HG03571 (cell line): ENCODE measurements around the gene SDSL.

ENCODE experiments used
- ATAC-seq: cut with Tn5 transposase; IDR thresholded peaks from one replicate; pipeline ENCODE4 v1.9.1; 2021; ENCODE audit not compliant: unreplicated experiment

The SDSL gene

GRCh38 chr12:113445544-113446171 is 23.5 kb downstream of the SDSL start:
- ATAC-seq = no peak

DNA sequence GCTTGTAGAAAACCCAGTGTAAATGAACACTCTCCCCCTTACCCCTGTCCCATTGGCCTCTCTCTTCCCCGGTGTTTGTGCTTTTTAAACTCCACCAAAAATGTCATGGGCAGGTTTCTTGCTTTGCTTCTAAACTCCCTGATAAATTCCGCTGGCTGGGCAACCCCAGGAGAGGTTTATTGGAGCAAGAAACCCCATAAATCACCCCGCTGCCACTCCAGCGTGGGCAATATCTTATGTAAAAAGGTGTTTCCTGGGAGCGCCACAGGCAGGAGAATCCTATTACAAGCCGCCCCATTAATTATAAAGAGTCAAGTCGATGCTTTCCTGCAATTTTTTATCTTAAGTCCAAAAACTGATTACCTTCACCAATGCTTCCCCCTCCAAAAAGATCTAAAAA is 26.7 kb downstream of the SDSL start:
- ATAC-seq = no peak

DNA sequence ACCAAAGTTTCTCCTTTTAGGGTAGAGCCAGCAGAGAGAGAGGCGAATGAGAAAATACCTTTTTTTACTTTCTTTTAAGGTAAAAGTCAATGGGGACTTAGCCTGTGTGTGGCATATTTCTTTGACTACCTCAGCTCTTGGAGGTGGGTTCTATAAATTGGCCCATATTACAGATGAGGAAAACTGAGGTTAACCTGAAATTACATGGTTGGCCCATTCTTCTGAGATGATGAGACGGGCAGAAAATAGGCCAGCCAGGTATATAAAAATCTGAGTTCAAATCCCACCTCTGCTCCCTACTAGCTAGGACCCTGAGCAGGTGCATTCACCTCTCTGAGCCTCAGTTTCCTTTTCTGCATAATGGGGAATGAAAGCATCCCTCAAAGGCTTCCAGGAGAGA is 27.1 kb downstream of the SDSL start:
- no peak for ATAC-seq

DNA sequence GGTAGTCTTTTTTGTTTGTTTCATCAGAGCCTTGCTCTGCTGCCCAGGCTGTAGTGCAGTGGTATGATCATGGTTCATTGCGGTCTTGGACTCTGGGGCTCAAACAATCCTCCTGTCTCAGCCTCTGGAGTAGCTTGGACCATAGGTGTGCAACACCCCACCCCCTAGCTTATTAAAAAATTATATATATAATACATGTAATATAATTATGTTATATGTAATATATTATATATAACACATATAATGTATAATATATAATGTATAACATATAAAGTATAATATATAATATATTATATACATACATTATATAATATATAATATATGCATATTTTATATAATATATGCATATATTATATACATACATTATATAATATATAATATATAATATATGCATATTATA is 27.7 kb downstream of the SDSL start:
- ATAC-seq = no peak

- ATAC-seq = no peak
Measured at GRCh38 chr12:113452458-113452857, 30.3 kb downstream of the SDSL start.

DNA sequence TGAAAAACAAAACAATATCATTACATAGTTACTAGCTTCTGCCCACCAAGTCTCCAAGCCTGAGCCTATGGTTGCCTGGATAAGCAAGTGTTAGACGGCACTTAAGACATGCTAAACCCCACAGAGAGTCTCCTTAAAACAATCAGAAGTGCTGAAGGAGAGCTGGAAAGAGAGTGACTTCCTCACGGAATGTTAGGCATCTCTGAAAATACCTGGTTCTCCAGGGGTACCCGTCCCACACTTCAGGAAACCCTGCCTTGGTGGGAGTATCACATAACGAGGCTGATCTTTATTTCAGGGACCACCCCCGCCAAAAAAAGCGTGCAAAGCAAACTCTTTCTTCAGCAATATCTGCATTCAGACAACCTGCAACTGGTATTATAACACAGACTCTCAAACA is 31.1 kb downstream of the SDSL start:
- no peak for ATAC-seq

GRCh38 chr12:113456199-113456598 is 34.0 kb downstream of the SDSL start:
- no peak for ATAC-seq

GRCh38 chr12:113456761-113457160 is 34.6 kb downstream of the SDSL start:
- no peak for ATAC-seq

- no peak for ATAC-seq
Measured at GRCh38 chr12:113457185-113457584, 35.0 kb downstream of the SDSL start.

- ATAC-seq = no peak
Measured at GRCh38 chr12:113457710-113458109, 35.5 kb downstream of the SDSL start.

GRCh38 chr12:113459981-113460380 is 37.8 kb downstream of the SDSL start:
- no peak for ATAC-seq

DNA sequence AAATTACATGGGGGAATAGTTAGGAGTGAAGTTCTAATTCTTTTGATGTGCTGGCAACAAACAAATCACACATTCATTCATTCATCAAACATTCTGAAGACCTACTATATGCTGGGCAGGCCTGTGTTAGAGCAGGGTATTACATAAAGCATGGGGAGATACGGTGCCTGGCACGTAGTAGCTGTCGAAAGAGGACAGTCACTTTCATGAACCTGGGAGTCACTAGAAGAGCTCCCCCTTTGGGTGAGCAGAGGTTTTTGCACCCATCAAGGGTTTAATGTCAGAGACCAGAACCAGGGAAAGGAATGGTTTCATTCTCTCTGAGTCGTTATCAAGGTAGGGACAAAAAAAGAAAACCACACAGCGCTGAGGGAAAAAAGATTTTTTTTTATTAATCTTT is 39.5 kb downstream of the SDSL start:
- no peak for ATAC-seq

DNA sequence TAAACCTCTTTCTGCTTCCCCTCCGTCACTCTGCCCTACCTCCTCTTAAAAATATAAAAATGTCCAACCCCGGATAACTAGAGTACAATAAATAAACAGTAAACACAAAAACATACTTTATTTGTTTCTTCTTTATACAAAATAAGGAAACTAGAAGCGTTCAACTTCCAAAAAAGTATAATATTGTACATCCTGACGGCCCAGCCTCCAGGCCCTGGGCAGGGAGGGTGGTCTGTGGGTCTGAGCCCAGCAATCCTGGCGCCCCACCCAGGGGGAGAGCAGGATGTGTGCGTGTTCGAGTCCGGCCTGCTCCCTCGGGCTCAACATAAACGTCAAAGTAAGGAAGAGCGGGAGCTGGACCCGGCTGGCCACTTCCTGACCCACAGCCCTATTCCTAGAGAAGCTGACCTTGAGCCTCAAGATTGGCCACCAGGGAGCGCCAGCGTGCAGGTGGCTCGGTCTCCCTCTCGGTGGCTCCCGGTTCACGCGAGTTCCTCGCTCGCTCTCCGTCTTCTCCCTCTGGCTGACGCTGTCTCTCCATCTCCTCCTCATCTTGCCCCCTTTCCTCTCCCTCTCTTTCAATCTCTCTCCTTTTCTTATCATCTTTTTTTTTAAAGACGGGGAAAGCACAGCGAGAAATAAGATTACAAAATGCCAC is 40.1 kb downstream of the SDSL start:
- ATAC-seq = no peak

DNA sequence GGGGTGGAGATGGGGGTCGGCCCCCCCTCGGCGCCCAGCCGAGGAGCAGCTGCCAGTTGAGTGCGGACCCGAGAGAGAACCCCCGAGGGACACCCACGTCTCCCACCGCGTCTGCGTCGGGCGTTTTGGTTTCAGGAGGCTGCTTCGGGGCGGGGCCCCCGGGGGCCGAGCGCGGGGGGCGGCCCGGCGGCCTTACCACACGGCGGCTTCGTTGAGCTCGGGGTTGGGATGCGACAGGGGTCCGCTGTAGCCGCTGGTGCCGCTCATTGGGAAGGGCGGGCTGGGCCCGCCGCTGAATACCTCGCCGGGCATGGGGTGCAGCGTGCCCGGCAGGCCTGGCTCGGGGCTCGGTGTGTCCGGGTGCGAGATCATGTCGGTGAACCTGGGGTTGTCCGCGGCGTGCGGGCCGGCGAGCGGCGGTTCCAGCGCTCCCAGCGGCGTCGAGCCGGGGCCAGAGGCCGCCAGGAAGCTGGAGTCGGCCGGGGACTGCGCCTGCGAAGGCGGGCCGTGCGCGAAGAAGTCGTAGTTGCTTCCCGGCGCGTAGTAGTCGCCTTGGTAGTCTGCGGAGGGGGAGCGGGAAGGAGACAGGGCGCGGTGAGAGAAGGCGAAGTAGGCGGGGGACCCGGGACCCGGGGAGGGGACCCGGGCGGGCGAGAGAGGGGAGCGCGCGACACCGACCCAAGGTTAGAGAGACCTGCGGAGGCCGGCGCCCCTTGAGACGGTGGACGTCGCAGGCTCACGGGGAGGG is 41.0 kb downstream of the SDSL start:
- no peak for ATAC-seq

GRCh38 chr12:113463746-113464451 is 41.7 kb downstream of the SDSL start:
- ATAC-seq = no peak

- no peak for ATAC-seq
Measured at GRCh38 chr12:113464452-113464775, 42.2 kb downstream of the SDSL start.

- no peak for ATAC-seq
Measured at GRCh38 chr12:113464852-113465719, 42.9 kb downstream of the SDSL start.

- no peak for ATAC-seq
Measured at GRCh38 chr12:113465808-113466453, 43.8 kb downstream of the SDSL start.

DNA sequence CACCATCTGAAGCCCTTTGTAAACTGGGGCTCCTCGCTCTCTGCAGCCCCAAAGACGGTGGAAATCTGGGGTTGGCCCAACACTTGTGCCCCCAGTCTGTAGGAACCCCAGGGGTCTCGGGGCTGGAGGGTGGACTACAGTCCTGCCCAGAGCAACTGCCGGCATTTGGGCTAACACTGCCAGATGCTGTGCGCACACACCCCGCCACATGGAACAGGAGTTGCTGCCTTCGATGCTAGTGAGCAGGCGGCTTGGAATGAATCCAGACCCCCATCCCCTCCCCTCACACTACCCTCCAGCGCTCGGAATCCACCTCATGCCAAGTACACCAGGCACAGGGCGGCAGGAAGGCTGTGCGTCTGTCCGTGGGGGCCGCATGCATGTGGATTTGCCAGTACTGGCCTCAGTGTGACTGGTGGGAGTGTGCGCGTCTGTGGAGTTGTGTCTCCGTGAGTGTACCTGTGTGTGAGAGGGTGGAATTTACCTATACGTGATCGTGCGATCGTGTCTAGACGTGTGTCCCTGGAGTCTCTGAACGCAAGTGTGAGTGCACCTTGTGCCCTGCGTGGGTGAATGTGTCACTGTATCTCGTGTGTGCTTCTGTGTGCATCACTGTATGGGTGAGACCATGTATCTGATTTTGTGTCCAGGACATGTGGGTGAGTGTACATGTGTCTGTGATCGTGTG is 44.4 kb downstream of the SDSL start:
- ATAC-seq = no peak

- ATAC-seq = no peak
Measured at GRCh38 chr12:113467142-113467501, 44.9 kb downstream of the SDSL start.
